AG04450 (cell line): ENCODE measurements around the gene GTPBP4. TPM values are rescaled to one million over a fixed set of nuclear protein-coding genes. Genes with fewer than 3 reads are reported as not detected.

ENCODE experiments used
- CTCF ChIA-PET: fragments of 300-600, 350-600 bp; formaldehyde crosslinking; extraction: SDS; loops from one replicate; lab custom pipeline; 2022; ENCODE audit warnings: antibody characterized with exemption, inconsistent platforms; lab: Charles Lee
- POLR2A ChIA-PET: fragments of 350-600 bp; formaldehyde crosslinking; extraction: SDS; loops from one replicate; lab custom pipeline; 2021; ENCODE audit warnings: antibody characterized with exemption, inconsistent platforms; lab: Yijun Ruan, JAX
- DNase-seq: peaks from one replicate; pipeline ENCODE4 v3.0.0-alpha.2; 2011; ENCODE audit warnings: low read depth, low spot score
- H3K27ac ChIP-seq: one replicate; pipeline ENCODE4 v1.5.1; 2012; ENCODE audit warnings: low read depth, low read length, control low read depth
- H3K27me3 ChIP-seq: one replicate; pipeline ENCODE4 v1.6.0; 2012; ENCODE audit warnings: low read length; ENCODE audit not compliant: control insufficient read depth, insufficient read depth
- H3K4me3 ChIP-seq: 2 replicates; pipeline ENCODE4 v1.5.1; 2011; ENCODE audit warnings: mild to moderate bottlenecking, low read depth, low read length, control low read depth
- H3K9me3 ChIP-seq: 2 replicates; pipeline ENCODE4 v1.5.1; 2012; ENCODE audit warnings: low read length; ENCODE audit not compliant: control insufficient read depth, insufficient read depth
- CTCF ChIP-seq: IDR thresholded peaks from 2 replicates; pipeline ENCODE4 v1.5.1; 2011; ENCODE audit warnings: low read depth, low read length, control low read depth, inconsistent platforms
- polyA plus RNA-seq: library from polyadenylated mRNA; depleted of rRNA; stranded (reverse); fragments of >200 nt; gene quantifications from 2 replicates; pipeline ENCODE4 v1.2.3, GENCODE V29; 2011

The GTPBP4 gene
- polyA plus RNA-seq, 1 experiment, result 34.9 TPM

DNA sequence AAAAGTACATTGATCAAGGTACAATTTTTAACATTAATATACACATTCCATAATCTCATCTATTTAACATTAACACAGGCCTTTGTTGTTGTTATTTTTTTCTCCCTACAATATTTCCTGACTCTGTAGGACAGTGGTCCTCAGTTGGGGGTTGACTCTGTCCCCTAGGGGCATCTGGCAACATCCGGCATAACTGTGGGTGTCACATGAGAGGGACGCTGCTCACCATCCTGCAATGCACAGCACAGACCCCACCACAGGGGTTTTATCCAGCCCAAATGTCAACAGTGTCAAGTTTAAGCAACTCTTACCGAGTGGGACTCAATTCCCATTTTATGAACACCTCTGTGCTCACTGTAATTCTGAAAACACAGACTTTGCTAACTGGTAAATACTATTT is 51.9 kb downstream of the GTPBP4 start:
- ChIA-PET POLR2A (no interaction called here), CTCF (no interaction called here)
- H3K27ac ChIP-seq, result no peak overlapping the region
- H3K27me3 ChIP-seq, result no peaks in the 10 kb centered on the region
- H3K9me3 ChIP-seq, result no peaks in the 10 kb centered on the region
- TF ChIP-seq CTCF, result no peak
- no peak for DNase-seq
- no peak overlapping the region for H3K4me3 ChIP-seq

DNA sequence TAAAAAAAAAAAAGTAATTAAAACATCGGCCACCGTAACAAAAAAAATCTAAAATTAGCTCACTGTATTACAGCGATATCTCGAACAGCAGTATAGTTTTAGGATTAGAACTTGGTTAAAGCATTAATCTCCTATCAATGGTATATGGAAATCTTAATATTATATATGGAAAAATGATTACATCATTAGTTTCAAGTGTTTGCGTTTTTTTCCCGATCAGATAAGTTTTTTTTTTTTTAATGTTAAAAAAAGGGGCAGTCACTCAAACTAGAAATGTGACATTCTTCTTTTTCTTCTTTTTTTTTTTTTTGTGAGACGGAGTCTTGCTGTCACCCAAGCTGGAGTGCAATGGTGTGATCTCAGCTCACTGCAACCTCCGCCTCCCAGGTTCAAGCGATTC is 53.3 kb downstream of the GTPBP4 start:
- CTCF ChIA-PET, result no interaction called here
- no peak for TF ChIP-seq CTCF
- no peak overlapping the region for H3K4me3 ChIP-seq
- no peak overlapping the region for H3K27ac ChIP-seq
- no peak for DNase-seq
- H3K9me3 ChIP-seq, result no peaks in the 10 kb centered on the region
- H3K27me3 ChIP-seq, result no peaks in the 10 kb centered on the region
- POLR2A ChIA-PET, result no interaction called here

GRCh38 chr10:1043532-1043995 is 55.3 kb downstream of the GTPBP4 start:
- no peak for DNase-seq
- Histone ChIP-seq H3K4me3 (no peak overlapping the region), H3K9me3 (no peaks in the 10 kb centered on the region), H3K27me3 (no peaks in the 10 kb centered on the region), H3K27ac (no peak overlapping the region)
- CTCF ChIA-PET, result no interaction called here
- TF ChIP-seq CTCF, result no peak
- POLR2A ChIA-PET, result no interaction called here

DNA sequence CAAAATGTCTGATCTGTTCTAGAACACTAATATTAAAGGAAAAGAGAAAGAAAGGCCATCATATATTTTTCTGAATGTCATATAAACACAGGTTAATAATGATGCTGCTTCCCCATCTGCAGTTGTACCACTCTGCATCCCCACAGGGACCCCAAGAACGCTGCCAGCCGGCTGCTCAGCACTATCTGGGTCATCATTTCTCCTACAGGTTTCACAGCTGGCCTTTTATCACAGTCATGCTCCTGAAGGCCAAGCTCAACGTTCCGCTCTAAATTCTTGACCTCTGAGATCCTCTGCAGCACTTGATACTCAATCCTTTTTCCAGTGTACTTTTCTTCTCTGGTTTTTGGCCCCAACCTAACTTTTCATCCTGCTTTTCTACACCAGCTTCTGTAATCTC is 55.9 kb downstream of the GTPBP4 start:
- POLR2A ChIA-PET, result no interaction called here
- TF ChIP-seq CTCF, result no peak
- CTCF ChIA-PET, result no interaction called here
- Histone ChIP-seq H3K27ac (no peak overlapping the region), H3K27me3 (no peaks in the 10 kb centered on the region), H3K9me3 (no peaks in the 10 kb centered on the region), H3K4me3 (no peak overlapping the region)
- no peak for DNase-seq

- POLR2A ChIA-PET, result no interaction called here
- H3K27ac ChIP-seq, result no peak overlapping the region
- no peaks in the 10 kb centered on the region for H3K9me3 ChIP-seq
- no peak overlapping the region for H3K4me3 ChIP-seq
- no peak for TF ChIP-seq CTCF
- no peaks in the 10 kb centered on the region for H3K27me3 ChIP-seq
- no peak for DNase-seq
- CTCF ChIA-PET, result no interaction called here
These were observed 56.7 kb downstream of the GTPBP4 start for GRCh38 chr10:1044964-1045363.
